Motor neuron (in vitro differentiated cells): ENCODE results near the gene RPLP1. TPM values are rescaled to one million over a fixed set of nuclear protein-coding genes. Genes with fewer than 3 reads are reported as not detected.

Experiments used
- ATAC-seq, 8 experiments: fragments of 200-7000 bp; cut with Tn5 transposase; replicated peaks in 6 of 8; 2 replicates each; pipeline ENCODE4 v1.8.0; 2021; ENCODE audit warnings: mild to moderate bottlenecking in 8 of 8, moderate library complexity in 8 of 8
- H3K27ac ChIP-seq, 2 donors: fragments of 250-450 bp; sonication (Bioruptor Pico); 2 replicates each; pipeline ENCODE4 v1.9.0; 2021; ENCODE audit warnings: antibody characterized with exemption in 2 of 2, mild to moderate bottlenecking in 2 of 2, moderate library complexity in 1 of 2
- H3K4me1 ChIP-seq, 2 donors: fragments of 250-450 bp; sonication (Bioruptor Pico); replicated peaks in 1 of 2; 2 replicates each; pipeline ENCODE4 v1.6.1; 2021; ENCODE audit warnings: antibody characterized with exemption in 2 of 2, mild to moderate bottlenecking in 2 of 2, moderate library complexity in 1 of 2
- H3K4me3 ChIP-seq, 5 donors: fragments of 250-450 bp; sonication (Bioruptor Pico); 2 replicates each; pipeline ENCODE4 v1.9.0; 2021; ENCODE audit warnings: antibody characterized with exemption in 5 of 5, mild to moderate bottlenecking in 5 of 5, moderate library complexity in 4 of 5
- WGBS, 10 experiments: fragments of 450-650 bp; shearing (Covaris generic); methylation state at CpG; one replicate each; pipeline ENCODE4 v1.0.0; 2022; 5-methylcytosine and 5-hydroxymethylcytosine counted together
- in situ Hi-C, 9 experiments: fragments of 400-800 bp; cut with MboI; loops; one replicate each; pipeline ENCODE4 v1.15.0; 2021; ENCODE audit warnings: low sequenced_read_pairs in 9 of 9, low pct_unique_long_range_greater_than_20kb in 2 of 9; ENCODE audit not compliant: unreplicated experiment in 9 of 9
- total RNA-seq, 8 experiments: library from RNA; unstranded; fragments of 300-600 nt; gene quantifications; 2 replicates each; pipeline versions ENCODE4 v1.2.3 to v1.2.4, GENCODE V29; 2022

The RPLP1 gene
- total RNA-seq, 8 experiments from 2014 or later = 1,302 to 2,801 (median 1,475) TPM

- 56 to 87% (median 67%) methylated on average over 1 to 5 of the region's 9 CpGs for WGBS, 10 experiments
- Histone ChIP-seq H3K4me3 (no peak overlapping the region), H3K4me1 (peaks cover 0 to 4% of the 10 kb centered on the region in 2 donors), H3K27ac (no peak overlapping the region)
- in situ Hi-C loops = loop anchor here in 8 of 9 experiments (25.0 kb wide), 4 partner anchors 585 to 1010 kb away; partner anchors contain the start of gene TLE3 (in 1 of the 8)
- no peak for ATAC-seq
Measured at GRCh38 chr15:69476704-69477473, 24.3 kb downstream of the RPLP1 start.

- Histone ChIP-seq H3K4me1 (peaks cover 0 to 4% of the 10 kb centered on the region in 2 donors), H3K4me3 (no peak overlapping the region), H3K27ac (no peak overlapping the region)
- peak; percentile 42 to 92 (median 88) for ATAC-seq
- in situ Hi-C loops = loop anchor here in 8 of 9 experiments (25.0 kb wide), 4 partner anchors 584 to 1009 kb away; partner anchors contain the start of gene TLE3 (in 1 of the 8)
- 0 to 41% (median 14%) methylated on average over 1 to 9 of the region's 13 CpGs; no CpG with 5 or more reads in 2 of the 10 experiments for WGBS, 10 experiments
Measured at GRCh38 chr15:69478259-69478781, 25.7 kb downstream of the RPLP1 start.

- WGBS, 10 experiments = 60 to 100% (median 89%) methylated on average over 1 to 4 of the region's 4 CpGs; no CpG with 5 or more reads in 3 of the 10 experiments
- H3K27ac ChIP-seq = no peak overlapping the region
- in situ Hi-C loops = loop anchor here in 8 of 9 experiments (25.0 kb wide), 4 partner anchors 583 to 1008 kb away; partner anchors contain the start of gene TLE3 (in 1 of the 8)
- no peak overlapping the region for H3K4me3 ChIP-seq
- peaks cover 0 to 4% of the 10 kb centered on the region in 2 donors for H3K4me1 ChIP-seq
- no peak for ATAC-seq
Measured at GRCh38 chr15:69479081-69479480, 26.5 kb downstream of the RPLP1 start.

- in situ Hi-C loops = loop anchor here in 8 of 9 experiments (10.0 to 25.0 kb wide), 5 partner anchors 95 to 1007 kb away; partner anchors contain the start of gene TLE3 (in 1 of the 8)
- ATAC-seq = peak in 2 of 8 experiments; percentile 13 to 14
- Histone ChIP-seq H3K4me3 (no peak overlapping the region), H3K27ac (no peak overlapping the region), H3K4me1 (peaks cover 0 to 4% of the 10 kb centered on the region in 2 donors)
- 44 to 100% (median 95%) methylated on average over 2 of the region's 2 CpGs; no CpG with 5 or more reads in 3 of the 10 experiments for WGBS, 10 experiments
Measured at GRCh38 chr15:69479971-69480370, 27.4 kb downstream of the RPLP1 start.

GRCh38 chr15:69480932-69481331, 28.3 kb downstream of the RPLP1 start:
- WGBS, 10 experiments = 70 to 95% (median 80%) methylated on average over 2 to 3 of the region's 3 CpGs; no CpG with 5 or more reads in 7 of the 10 experiments
- Histone ChIP-seq H3K27ac (no peak overlapping the region), H3K4me3 (no peak overlapping the region), H3K4me1 (peaks cover 0 to 4% of the 10 kb centered on the region in 2 donors)
- no peak for ATAC-seq
- in situ Hi-C loops = loop anchor here in 8 of 9 experiments (10.0 to 25.0 kb wide), 5 partner anchors 94 to 1006 kb away; partner anchors contain the start of gene TLE3 (in 1 of the 8)

- WGBS, 10 experiments = 75 to 100% (median 90%) methylated on average over 1 to 3 of the region's 4 CpGs; no CpG with 5 or more reads in 5 of the 10 experiments
- ATAC-seq = no peak
- no peak overlapping the region for H3K27ac ChIP-seq
- in situ Hi-C loops = loop anchor here in 8 of 9 experiments (10.0 to 25.0 kb wide), 5 partner anchors 92 to 1005 kb away; partner anchors contain the start of gene TLE3 (in 1 of the 8)
- peaks cover 0 to 4% of the 10 kb centered on the region in 2 donors for H3K4me1 ChIP-seq
- no peak overlapping the region for H3K4me3 ChIP-seq
Measured at GRCh38 chr15:69482686-69483256, 30.2 kb downstream of the RPLP1 start.

GRCh38 chr15:69484837-69485236, 32.2 kb downstream of the RPLP1 start:
- Histone ChIP-seq H3K4me1 (no peaks in the 10 kb centered on the region), H3K4me3 (no peak overlapping the region), H3K27ac (no peak overlapping the region)
- WGBS, 10 experiments = 35 to 100% (median 92%) methylated on average over 1 to 5 of the region's 6 CpGs; no CpG with 5 or more reads in 2 of the 10 experiments
- ATAC-seq = peak in 3 of 8 experiments; percentile 44 to 58 (median 53)
- in situ Hi-C loops = loop anchor here in 8 of 9 experiments (10.0 to 25.0 kb wide), 5 partner anchors 90 to 1002 kb away; partner anchors contain the start of gene TLE3 (in 1 of the 8)

GRCh38 chr15:69486481-69487110, 34.0 kb downstream of the RPLP1 start:
- 0 to 100% (median 79%) methylated on average over 1 to 2 of the region's 3 CpGs; no CpG with 5 or more reads in 1 of the 10 experiments for WGBS, 10 experiments
- ATAC-seq = no peak
- in situ Hi-C loops = loop anchor here in 8 of 9 experiments (10.0 to 25.0 kb wide), 5 partner anchors 88 to 1001 kb away; partner anchors contain the start of gene TLE3 (in 1 of the 8)
- Histone ChIP-seq H3K4me1 (no peaks in the 10 kb centered on the region), H3K27ac (no peak overlapping the region), H3K4me3 (no peak overlapping the region)

GRCh38 chr15:69489073-69489571, 36.5 kb downstream of the RPLP1 start:
- in situ Hi-C loops = loop anchor here in 8 of 9 experiments (10.0 to 25.0 kb wide), 5 partner anchors 86 to 998 kb away; partner anchors contain the start of gene TLE3 (in 1 of the 8)
- WGBS, 10 experiments = 34 to 95% (median 73%) methylated on average over 3 of the region's 3 CpGs; no CpG with 5 or more reads in 4 of the 10 experiments
- H3K4me3 ChIP-seq = no peak overlapping the region
- no peak overlapping the region for H3K27ac ChIP-seq
- ATAC-seq = peak in 3 of 8 experiments; percentile 42 to 84 (median 45)
- no peaks in the 10 kb centered on the region for H3K4me1 ChIP-seq

GRCh38 chr15:69490356-69491037, 37.9 kb downstream of the RPLP1 start:
- 20 to 100% (median 76%) methylated on average over 1 to 11 of the region's 11 CpGs for WGBS, 10 experiments
- Histone ChIP-seq H3K4me3 (no peak overlapping the region), H3K4me1 (no peaks in the 10 kb centered on the region), H3K27ac (no peak overlapping the region)
- in situ Hi-C loops = loop anchor here in 8 of 9 experiments (25.0 kb wide), 4 partner anchors 572 to 997 kb away; partner anchors contain the start of gene TLE3 (in 1 of the 8)
- ATAC-seq = peak in 7 of 8 experiments; percentile 6 to 71 (median 35)

GRCh38 chr15:69491038-69491505, 38.5 kb downstream of the RPLP1 start:
- in situ Hi-C loops = loop anchor here in 8 of 9 experiments (25.0 kb wide), 4 partner anchors 571 to 996 kb away; partner anchors contain the start of gene TLE3 (in 1 of the 8)
- H3K27ac ChIP-seq = no peak overlapping the region
- ATAC-seq = peak in 6 of 8 experiments; percentile 6 to 97 (median 56)

More at GRCh38 chr15:69491038-69491505, 38.5 kb downstream of the RPLP1 start:
- Histone ChIP-seq H3K4me1 (no peaks in the 10 kb centered on the region), H3K4me3 (no peak overlapping the region)
- WGBS, 10 experiments = 0 to 71% (median 35%) methylated on average over 1 to 3 of the region's 3 CpGs; no CpG with 5 or more reads in 4 of the 10 experiments
